HG03135 (cell line): ENCODE measurements around the gene HESX1.

Source experiments
- ATAC-seq: cut with Tn5 transposase; IDR thresholded peaks from one replicate; pipeline ENCODE4 v1.9.1; 2021; ENCODE audit warnings: mild to moderate bottlenecking, moderate library complexity; ENCODE audit not compliant: unreplicated experiment

Gene HESX1

DNA sequence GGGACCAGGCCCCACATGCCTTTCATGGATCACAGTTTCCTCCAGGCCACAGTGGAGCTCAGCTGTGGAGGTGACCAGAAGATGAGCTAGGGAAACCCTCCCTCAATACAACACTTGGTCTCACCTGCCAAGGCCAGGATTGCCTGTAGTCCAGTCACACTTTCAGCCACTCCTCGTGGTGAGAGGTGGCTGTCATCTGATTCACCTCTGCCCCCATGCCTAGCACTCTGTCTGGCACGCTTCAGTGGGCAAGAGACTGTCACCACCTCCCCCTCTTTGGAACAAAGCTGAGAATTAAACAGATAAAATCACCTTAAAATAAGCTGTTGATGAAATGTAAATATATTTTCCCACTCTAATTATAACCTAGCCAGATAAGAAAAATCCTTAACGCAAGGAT, 30.7 kb downstream of the HESX1 start:
- ATAC-seq, result no peak

DNA sequence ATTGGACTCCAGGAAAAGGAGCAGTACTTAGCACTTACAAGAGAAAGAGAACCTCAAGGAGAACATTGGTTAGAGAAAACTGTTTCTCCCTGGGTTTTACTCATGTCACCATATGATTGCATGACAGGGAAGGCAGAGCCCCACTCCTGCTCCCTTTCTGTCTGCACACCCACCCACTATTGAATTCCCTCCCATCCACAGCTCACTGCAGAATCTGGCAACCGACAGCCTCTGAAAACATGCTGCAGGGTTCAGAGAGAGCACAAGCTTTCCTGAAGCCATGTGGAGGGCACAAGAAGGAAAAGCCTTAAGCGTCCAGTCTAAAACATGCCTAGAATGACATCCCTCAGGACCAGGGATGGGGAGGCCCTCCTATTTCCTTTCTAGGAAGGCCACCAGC, 31.6 kb downstream of the HESX1 start:
- no peak for ATAC-seq

DNA sequence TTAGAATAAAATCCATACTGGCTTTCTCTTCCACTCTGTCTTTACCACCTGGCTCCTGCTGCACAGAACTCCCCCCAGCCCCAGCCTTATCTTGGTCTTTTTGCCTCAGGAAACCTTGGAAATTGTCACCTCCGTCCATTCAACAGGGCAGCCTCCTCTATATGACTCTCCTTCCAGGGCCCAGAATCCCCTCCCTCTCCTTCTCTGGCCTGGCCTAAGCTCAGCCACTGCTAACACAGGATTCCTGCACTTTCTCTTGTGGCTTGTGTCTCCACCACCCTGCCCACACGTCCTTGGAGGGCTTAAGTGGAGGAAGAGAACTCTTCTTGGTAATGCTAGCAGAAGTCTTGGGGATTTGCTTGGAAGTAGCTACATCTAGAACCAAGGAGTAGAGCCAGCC, 33.1 kb downstream of the HESX1 start:
- ATAC-seq, result no peak

DNA sequence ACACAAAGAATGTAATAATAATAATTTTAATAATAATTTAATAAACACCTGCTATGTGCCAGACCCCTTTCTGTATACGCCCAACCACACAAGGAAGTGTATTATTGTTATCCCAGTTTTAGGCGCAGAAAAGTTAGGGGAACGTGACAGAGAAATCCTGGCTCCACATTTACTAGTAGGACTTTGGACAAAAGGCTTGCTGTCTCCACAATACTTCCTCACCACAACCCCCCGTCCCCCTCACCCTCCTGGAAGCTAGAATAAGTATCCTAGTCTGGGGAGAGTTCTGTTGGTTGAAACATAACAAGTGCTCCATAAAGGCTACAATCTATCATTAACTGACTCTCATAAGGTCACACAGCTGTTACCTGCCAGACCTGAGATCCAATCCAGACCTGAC, 34.1 kb downstream of the HESX1 start:
- ATAC-seq, result no peak

DNA sequence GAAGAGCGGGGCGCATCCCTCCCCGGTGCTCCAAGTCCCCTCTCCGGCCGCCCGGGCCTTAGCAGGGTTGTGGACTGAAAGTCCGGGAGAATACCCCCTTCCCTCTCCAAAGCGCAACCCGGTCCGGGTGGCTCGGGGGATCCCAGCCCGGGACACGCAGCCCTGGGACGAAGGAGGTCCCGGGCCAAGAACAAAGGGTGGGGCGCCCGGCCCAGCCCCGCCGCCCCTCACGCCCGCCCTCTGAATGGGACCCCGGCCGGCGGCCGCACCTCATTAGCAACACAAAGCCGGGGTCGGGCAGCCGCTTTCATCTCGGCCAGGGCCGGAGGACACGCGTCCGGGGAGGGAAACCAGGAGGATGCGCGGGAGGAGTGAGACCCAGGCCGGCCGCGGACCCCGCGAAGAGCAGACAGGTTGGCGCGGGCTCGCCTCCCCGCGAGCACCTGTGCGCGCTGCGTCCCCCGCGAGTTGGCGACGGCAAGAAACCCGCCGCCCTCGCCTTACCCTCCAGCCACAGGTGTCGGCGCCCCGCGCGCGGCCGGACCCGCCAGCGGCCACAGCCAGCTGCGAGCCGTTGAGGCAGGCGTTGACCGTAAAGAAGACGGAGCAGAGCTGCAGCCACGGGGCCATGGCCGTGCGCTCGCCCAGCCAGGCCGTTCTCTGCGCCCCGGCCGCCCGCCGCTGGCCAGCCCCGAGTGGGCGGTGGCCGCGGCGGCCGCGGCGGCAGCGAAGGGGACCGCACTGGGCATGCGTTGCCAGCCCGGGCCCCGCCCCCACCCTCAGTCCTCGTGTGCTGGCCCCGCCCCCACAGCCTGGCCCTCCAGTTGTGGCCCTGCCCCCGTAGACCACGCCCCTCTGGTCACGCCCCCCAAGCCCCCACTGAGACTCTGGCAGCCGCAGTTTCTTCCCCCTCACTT, 34.9 kb downstream of the HESX1 start, which contains the start of gene IL17RD:
IL17RD (minus strand) TSS at position 697 of the 917 bp plus-strand sequence; CDS start at position 630, 67 bp downstream.
- no peak for ATAC-seq

DNA sequence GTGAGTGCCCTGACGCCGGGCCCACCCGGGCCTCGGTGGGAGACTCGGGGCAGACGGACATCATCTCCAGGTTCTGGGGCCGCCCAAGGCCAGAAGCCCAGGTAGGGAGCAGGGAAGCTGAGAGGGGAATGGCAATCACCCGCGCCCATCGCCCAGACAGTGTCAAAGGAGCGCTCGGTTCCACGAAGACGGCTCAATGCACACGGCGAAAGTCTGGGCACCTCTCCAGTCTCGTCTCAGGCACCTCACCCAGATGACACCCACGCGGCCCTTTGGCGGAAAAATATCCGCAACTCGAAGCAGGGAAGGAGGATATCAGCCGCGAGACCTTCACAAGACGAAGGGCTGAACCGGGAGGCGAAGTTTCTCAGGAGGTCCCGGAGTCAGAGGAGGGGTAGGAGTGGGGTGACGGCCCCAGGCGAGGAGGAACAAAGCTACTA, 35.5 kb downstream of the HESX1 start:
- no peak for ATAC-seq

DNA sequence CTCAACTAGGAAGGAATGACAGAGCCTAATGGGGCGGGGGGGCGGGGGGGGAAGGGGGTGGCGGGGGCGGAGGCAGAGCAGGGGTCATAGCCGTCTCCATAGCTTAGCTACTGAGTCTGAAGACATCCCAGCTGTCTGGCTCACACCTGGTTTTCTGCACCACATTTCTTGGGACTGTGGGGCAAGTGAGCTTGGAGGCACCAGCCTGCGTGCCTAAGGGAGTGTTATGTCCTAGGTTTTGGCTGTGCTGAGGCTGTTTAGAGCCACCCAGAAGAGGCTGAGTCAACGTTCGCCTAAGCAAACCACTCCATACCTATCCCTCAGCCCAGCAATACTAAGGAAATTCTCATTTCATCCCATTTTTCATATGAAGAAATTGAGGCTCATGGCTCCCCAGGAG, 36.0 kb downstream of the HESX1 start:
- no peak for ATAC-seq

DNA sequence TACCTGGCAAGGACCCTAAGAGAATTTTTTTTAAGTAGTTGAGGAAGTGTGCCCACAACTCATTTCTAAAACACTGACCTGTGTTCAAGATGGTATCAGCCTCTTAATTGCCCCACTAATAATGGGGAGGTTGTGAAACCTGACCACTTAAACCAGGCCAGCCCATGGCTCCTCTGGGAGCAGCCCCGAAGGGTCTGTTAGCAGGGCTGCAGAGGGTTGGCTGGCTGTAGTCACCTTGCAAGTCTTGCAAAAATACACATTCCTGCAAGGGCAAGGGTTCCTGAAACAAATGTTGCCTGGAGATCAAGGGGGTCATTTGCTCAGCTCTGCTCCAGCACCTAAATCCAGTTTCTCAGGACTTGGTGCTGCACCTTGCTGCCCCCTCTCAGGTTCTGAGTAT, 37.9 kb downstream of the HESX1 start:
- no peak for ATAC-seq

DNA sequence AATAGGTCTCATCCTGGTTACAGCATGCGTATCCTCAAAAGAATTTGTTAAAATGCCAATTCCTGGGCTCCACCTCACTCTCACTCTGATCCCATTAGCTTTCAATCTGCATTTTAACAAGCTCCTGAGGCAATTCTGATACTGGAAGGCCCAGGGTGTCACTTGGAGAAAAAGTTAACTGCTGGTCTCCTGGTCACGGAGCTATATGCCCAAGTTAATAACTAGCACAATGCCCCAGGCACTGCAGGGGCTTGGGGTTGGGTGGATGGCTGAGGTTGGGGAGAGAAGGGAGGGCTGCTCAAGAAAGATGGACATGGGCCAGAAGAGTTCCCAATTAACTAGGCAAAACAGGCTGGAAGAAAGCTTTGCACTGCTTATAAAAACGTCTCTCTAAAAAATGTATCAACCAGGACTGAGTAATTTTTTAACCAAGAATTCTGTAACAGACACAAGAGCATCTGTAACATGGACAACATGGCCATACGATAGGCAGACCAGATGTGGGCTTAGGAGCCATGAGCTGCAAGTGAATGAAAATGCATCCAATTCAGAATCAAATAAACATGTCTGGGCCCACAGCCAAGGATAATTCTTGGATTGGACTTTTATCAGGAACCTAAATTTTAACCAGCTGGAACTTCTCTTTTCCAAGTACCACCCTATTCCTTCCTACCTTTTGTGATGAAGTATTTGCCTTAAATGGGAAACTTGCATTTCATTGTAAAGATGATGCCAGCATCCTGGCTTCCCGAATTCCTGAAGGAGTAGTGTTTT, 38.8 kb downstream of the HESX1 start:
- no peak for ATAC-seq

DNA sequence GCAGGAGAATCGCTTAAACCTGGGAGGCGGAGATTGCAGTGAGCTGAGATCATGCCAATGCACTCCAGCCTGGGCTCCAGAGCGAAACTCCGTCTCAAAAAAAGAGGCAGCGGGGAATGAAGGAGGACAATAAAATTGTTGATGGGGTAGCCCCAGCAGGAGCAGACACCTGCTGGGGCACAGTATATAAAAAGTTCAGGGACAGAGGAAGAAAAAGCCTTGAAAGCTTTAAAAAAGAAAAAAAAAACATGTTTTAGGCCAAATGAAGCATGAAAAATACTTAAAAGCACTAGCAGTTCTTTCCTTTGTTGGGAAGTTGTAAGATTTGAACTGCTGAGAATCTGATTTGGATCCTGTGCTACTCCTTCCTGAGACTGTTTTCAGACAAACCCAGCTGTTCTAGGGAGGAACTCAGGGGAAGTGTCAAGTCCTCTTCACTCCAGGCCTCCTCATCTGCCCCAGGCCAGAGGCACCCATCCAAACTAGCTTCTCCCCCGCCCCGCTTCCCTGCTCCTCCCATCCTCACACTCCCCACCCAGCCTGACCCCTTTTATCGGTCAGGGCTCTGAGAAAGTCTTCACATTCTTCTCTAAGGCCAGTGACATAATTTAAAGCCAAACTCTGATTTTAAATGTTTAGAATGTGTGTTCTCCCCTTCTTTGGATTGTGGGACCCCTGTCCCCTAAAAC, 39.6 kb downstream of the HESX1 start:
- no peak for ATAC-seq

DNA sequence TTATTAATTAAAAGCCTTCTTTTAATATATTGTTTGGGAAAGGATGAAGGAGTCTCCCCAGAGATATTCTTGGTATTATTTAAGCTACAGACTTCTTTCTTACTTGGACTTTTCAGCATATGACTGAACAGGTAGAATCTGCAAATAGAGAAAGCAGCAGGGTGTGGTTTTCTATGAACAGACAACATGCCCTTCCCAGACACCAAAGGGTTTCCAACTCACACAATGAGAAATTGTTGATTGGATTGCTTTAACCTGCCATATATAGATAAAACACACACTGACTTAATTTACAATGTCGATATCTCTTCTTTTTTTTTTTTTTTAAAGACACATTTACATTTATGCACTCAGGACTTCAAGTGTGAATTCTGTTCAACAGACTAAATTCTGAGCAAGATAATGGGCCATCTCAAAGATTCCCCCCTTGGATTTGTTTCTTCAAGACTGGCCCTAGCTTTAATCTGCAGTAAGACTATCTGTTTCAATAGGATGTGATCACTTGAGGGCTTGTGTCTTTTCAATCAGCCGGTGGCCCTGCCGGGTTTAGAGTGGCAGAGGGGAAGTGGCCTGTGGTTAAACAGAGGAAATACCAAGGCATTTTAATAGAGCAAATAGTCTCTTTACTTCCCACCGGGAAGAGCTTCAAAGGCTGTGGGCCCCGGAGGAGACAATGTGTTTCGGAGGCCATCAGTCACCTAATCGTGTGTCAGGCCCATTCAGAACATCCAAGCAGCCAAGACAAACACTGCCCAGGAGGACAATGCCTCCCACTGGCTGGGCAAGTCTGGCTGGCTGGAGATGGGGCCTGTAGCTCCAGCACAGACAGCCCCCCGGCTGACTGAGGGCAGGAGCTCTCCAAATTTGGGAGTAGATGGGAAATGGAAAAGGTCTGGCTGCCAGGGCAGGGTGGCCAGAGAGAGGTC, 40.7 kb downstream of the HESX1 start:
- ATAC-seq, result no peak

DNA sequence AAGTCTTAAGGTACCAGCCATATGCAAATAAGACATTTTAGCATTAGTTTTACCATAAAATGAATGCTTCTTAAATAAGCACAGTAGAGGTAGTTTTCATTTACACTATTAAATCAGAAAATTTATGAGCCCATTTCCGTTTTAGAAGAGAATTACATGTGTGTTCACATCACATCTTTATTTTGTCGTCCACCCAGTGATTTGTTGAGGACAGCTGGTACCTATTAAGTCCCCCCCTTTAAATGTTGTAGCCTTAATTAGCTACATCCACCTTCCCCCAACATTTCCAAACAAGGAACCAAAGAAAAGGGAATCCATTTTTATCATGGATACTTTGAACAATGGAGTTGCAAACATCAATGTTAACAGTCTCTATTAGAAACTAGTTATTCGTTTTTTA, 41.5 kb downstream of the HESX1 start:
- no peak for ATAC-seq

DNA sequence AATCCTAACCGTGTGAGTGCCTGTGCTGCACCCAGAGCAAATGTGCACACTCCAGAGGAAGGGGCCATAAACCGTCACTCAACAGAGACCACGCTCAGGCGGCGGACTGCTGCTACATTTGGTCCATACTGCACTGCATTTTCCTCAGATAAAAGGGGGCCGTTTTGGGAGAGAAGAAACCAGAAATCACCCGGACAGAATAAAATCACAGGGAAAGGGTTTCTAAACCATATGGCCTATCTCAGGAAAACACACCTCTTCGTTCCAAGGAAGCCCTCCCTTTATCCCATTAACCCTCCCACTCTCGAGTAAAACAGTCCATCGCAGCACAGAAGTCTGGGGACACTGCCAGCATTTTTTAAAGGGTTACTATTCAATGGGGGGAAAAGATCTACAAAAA, 42.2 kb downstream of the HESX1 start:
- ATAC-seq, result no peak

DNA sequence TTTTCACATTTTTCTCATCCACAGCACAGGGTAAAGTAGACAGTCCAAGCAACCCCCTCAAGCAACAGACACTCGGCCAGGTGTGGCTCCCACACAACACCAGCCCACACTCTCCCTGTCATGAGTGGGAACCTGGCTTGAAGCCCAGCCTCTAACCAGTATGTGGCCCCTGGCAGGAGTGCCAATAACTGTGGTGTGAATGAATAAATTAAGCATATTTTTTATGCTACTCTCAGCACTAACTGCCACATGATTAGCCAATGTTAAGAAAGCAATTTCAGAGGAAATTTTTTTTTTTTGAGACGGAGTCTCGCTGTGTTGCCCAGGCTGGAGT, 44.5 kb downstream of the HESX1 start:
- ATAC-seq, result no peak

DNA sequence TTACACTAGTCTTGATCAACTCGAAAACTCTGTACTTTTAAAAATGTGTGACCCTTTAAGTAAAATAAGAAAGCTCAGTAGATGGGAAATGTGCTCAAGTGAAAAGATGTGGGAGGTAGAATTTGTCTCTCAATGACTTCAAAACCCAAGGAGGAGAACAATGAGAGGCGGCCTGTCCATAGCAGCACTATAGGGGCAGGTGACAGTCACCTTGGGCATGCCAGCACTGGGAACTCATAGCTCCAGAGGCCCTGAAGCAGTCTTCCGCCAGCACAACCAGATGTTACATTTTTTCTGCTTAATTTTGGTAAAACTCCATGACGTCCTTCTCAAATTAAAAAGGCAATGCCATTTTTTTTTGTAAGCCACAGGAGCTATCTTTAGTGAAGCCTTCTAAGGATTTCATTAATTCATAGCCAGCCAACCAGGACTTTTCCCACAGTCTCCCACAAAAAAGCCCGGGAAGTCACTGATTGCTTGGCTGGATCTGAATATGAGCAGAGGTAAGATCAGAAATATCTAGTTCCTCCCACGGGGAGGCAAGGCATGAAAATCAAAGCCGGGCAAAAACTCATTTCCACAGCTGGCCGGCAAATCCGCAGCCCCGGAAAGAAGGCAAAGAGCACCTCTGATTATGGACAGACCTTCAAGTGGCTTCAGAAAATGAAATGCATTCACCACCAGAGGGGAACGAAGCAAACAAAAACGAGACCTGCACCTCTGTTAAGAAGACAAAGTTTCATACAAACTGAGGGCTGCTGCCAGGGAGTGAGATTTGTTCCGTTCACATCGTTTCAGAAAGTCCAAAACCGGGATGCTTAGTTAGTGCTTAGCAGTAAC, 45.1 kb downstream of the HESX1 start:
- ATAC-seq, result no peak

DNA sequence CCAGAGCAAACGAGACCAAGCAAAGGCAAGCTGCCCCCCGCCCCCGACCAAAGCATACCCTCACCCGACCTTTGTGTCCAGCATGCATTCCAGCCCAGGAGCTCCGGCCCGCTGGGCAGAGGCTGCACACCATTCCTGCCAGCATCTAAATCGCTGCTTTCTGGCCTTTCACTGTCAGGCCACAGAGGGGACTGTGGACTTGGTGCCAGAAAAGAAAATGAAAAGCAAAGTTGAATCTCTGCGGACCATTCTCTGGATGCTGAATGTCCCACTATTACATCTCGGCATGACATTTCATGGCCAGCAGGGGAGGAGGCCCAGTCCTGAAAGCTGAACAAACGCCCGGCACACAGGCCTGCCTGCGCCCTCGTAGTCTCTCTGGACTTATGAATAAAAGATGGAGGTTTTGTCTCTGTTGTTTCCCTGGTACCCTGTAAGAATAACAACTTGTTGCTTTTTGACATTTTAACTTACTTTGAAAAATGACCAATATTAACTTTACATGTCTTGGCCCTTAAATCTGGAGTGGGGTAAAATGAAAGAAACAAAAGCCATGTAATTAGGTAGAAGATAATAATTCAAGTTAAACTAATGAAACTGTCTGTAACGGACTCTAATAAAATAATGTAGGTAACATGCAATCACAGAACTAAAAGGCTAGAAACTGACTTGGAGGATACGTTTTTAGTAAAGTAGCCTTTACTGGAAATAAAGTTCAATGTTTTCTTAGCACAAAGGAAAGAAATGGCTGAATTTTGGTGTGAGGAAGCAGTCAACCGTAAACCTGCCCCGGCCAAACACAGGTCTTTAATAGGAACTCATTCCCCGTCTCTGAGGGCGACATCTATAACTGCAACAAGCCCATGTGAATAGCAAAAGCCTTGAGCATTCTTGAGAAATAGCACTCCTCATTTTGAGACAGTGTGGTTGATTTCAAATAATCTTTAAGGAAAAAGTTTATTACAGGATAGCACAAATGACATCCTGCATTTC, 47.3 kb downstream of the HESX1 start:
- no peak for ATAC-seq

DNA sequence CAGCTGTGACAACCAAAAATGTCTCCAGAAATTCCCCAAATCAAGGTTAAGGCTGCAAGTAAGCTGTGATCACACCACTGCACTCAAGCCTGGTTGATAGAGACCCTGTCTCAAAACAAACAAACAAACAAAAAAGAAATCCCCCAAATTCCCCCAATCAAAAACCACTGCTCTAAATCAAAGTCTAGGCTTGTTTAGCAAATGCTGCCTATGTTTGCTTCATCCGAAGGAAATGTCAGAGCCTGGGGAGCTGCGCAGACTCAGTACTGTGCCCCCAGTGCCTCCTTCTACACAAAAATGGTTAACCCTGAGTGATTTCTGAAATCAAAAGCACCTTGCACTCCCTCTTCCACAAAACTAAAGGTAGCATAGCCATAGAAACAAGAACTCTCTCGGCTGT, 48.0 kb downstream of the HESX1 start:
- no peak for ATAC-seq

DNA sequence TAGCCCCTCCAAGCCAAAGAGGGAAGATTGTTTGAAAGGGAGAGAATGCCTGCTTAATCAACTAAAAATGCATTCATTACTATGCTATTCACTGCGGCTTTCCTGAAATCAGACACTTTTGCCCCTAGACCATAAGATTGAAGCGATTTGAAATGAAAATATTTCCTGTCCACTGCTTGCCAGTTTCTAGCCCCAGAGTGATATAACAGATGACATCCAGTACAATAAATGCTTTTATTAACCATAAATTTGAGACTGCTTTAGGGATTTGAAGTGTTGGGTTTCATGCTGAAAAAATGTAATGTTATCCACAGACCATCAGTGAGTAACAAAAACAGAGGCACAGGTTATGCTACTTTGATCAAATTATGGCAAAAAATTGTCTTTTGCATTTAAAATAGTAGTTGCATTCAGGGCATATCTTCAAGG, 48.7 kb downstream of the HESX1 start:
- no peak for ATAC-seq
